ENCODE data around the gene CLIC4. TPM values are rescaled to one million over a fixed set of nuclear protein-coding genes. Genes with fewer than 3 reads are reported as not detected.
A peak's percentile ranks its signal among the peaks of the same experiment; 100 is the strongest.

Gene CLIC4
- total and polyA plus RNA-seq, 9 of the 15 experiments (the other 6 are each of a cell fraction or from before 2014, with no cell fraction given): 16.0 to 67.5 (median 38.4) TPM

DNA sequence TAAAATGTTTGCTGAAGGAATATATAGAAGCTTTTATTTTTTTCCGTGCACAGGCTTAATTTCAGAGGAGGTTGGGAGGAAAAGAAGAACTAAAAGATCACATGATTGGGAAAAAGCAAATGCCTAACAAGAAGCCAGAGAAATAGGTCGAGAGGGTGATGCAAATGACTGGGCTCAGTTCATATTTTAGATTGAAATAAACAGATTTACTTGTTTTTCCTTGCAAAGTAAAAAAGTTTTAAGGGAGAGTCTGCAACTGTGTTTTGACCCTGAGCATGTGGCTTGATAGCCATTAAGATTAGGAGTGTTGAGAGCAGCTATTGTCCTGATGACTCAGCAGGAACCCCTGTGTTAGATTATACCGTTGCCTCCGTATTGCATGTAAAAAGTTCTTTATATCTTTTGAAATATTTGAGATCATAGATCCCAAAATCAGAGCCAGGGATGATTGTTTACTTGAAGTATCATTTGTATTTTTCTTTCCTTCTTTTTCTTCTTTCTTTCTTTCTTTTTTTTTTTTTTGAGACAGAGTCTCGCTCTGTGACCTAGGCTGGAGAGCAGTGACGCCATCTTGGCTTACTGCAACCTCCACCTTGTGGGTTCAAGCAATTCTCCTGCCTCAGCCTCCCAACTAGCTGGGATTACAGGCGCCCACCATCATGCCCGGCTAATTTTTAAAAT is 20.2 kb downstream of the CLIC4 start (continued):
- TF ChIP-seq PBX2 (CRISPR knock-in tag; IDR thresholded peaks at IDR 0.05; ENCODE audit: low read depth) (no peak), PBX2 (tag; conservative IDR thresholded peaks at IDR 0.05; ENCODE audit: low read depth) (peak; percentile 81), ELF2 (CRISPR knock-in tag; IDR thresholded peaks at IDR 0.05) (no peak), HNRNPL (IDR thresholded peaks at IDR 0.05; ENCODE audit: low read depth, low read length) (no peak), ZNF133 (CRISPR knock-in tag; IDR thresholded peaks at IDR 0.05) (no peak), ZNF165 (CRISPR knock-in tag; IDR thresholded peaks at IDR 0.05; ENCODE audit: borderline replicate concordance) (no peak), EP400 (IDR thresholded peaks at IDR 0.05) (peak; percentile 86), U2AF2 (optimal IDR thresholded peaks at IDR 0.05; ENCODE audit: low read depth, low read length) (no peak), TSHZ1 (CRISPR knock-in tag; IDR thresholded peaks at IDR 0.05) (no peak), TEAD4 (IDR thresholded peaks at IDR 0.05; ENCODE audit: low read length) (peak; percentile 55), TEAD4 (CRISPR knock-in tag; IDR thresholded peaks at IDR 0.05; ENCODE audit: borderline replicate concordance) (no peak), JUNB (CRISPR knock-in tag; conservative IDR thresholded peaks at IDR 0.05) (no peak; the same call in 1 of the 2 replicates), ID3 (CRISPR knock-in tag; IDR thresholded peaks at IDR 0.05) (no peak), ID3 (tag; IDR thresholded peaks at IDR 0.05) (0 out of 2 replicates have a peak, but pooled peaks have one; percentile 55), RCOR1 (IDR thresholded peaks at IDR 0.05; ENCODE audit: borderline replicate concordance in 1 of 2, low read depth in 2 of 2, low read length in 2 of 2) (no peak)
- TF ChIP-seq, protein P1, sequence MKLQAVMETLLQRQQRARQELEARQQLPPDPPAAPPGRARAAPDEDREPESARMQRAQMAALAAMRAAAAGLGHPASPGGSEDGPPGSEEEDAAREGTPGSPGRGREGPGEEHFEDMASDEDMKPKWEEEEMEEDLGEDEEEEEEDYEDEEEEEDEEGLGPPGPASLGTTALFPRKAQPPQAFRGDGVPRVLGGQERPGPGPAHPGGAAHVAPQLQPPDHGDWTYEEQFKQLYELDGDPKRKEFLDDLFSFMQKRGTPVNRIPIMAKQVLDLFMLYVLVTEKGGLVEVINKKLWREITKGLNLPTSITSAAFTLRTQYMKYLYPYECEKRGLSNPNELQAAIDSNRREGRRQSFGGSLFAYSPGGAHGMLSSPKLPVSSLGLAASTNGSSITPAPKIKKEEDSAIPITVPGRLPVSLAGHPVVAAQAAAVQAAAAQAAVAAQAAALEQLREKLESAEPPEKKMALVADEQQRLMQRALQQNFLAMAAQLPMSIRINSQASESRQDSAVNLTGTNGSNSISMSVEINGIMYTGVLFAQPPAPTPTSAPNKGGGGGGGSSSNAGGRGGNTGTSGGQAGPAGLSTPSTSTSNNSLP (IDR thresholded peaks at IDR 0.05; ENCODE audit: borderline replicate concordance, low read depth, low read length): peak; percentile 67; the same call in 1 of the 2 replicates
- TF ChIP-seq, protein P2, sequence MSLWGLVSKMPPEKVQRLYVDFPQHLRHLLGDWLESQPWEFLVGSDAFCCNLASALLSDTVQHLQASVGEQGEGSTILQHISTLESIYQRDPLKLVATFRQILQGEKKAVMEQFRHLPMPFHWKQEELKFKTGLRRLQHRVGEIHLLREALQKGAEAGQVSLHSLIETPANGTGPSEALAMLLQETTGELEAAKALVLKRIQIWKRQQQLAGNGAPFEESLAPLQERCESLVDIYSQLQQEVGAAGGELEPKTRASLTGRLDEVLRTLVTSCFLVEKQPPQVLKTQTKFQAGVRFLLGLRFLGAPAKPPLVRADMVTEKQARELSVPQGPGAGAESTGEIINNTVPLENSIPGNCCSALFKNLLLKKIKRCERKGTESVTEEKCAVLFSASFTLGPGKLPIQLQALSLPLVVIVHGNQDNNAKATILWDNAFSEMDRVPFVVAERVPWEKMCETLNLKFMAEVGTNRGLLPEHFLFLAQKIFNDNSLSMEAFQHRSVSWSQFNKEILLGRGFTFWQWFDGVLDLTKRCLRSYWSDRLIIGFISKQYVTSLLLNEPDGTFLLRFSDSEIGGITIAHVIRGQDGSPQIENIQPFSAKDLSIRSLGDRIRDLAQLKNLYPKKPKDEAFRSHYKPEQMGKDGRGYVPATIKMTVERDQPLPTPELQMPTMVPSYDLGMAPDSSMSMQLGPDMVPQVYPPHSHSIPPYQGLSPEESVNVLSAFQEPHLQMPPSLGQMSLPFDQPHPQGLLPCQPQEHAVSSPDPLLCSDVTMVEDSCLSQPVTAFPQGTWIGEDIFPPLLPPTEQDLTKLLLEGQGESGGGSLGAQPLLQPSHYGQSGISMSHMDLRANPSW (CRISPR knock-in tag; IDR thresholded peaks at IDR 0.05): no peak

Measured in K562 (cell line).